HEK293 (cell line): ENCODE measurements around the gene CCDC40.

Experiments
- CTCF ChIA-PET: fragments of 350-600 bp; formaldehyde crosslinking; extraction: SDS; loops from one replicate; lab custom pipeline; 2021; ENCODE audit warnings: antibody characterized with exemption; lab: Yijun Ruan, JAX
- POLR2A ChIA-PET: fragments of 300-600 bp; formaldehyde crosslinking; extraction: SDS; loops from one replicate; lab custom pipeline; 2020; ENCODE audit warnings: antibody characterized with exemption, inconsistent platforms; lab: Yijun Ruan, JAX
- H3K27ac ChIP-seq: fragments of 200-500 bp; sonication (Bioruptor generic); 2 replicates; pipeline ENCODE4 v1.5.1; 2014; ENCODE audit warnings: low read depth, low read length, control low read depth, inconsistent platforms; ENCODE audit errors: extremely low read depth
- H3K36me3 ChIP-seq, 2 experiments: fragments of 200-500 bp in 1 of 2; sonication (Bioruptor generic) in 1 of 2; 1 replicate in 1 of 2; 2 replicates in 1 of 2; pipeline ENCODE4 v1.5.1; 2014 to 2017; ENCODE audit warnings: inconsistent platforms in 2 of 2, low read length in 2 of 2; ENCODE audit not compliant: control insufficient read depth in 2 of 2, insufficient read depth in 1 of 2
- H3K4me1 ChIP-seq: fragments of 200-500 bp; sonication (Bioruptor generic); 2 replicates; pipeline ENCODE4 v1.5.1; 2014; ENCODE audit warnings: mild to moderate bottlenecking, low read length, inconsistent platforms; ENCODE audit not compliant: control insufficient read depth, insufficient read depth
- H3K4me3 ChIP-seq: 2 replicates; pipeline ENCODE4 v1.5.1; 2011; ENCODE audit warnings: low read depth, mild to moderate bottlenecking, control low read depth, low read length, moderate library complexity
- H3K9me3 ChIP-seq: fragments of 200-500 bp; sonication (Bioruptor generic); 2 replicates; pipeline ENCODE4 v1.5.1; 2014; ENCODE audit warnings: low read depth, low read length, inconsistent platforms; ENCODE audit not compliant: control insufficient read depth, insufficient read depth
- EGR2 ChIP-seq: fragments of 450-650 bp; formaldehyde crosslinking; IDR thresholded peaks from 2 replicates; pipeline ENCODE4 v1.5.1; 2016; ENCODE audit warnings: low read depth, missing biosample characterization, missing genetic modification characterization
- GLIS1 ChIP-seq: fragments of 450-650 bp; formaldehyde crosslinking; IDR thresholded peaks from 2 replicates; pipeline ENCODE4 v1.5.1; 2016; ENCODE audit warnings: missing biosample characterization, missing genetic modification characterization
- SP3 ChIP-seq: fragments of 450-650 bp; formaldehyde crosslinking; IDR thresholded peaks from 2 replicates; pipeline ENCODE4 v1.5.1; 2016; ENCODE audit warnings: missing biosample characterization, missing genetic modification characterization
- ZBTB1 ChIP-seq: fragments of 450-650 bp; formaldehyde crosslinking; IDR thresholded peaks from 2 replicates; pipeline ENCODE4 v1.5.1; 2016; ENCODE audit warnings: missing biosample characterization, missing genetic modification characterization
- ZBTB20 ChIP-seq: fragments of 450-650 bp; formaldehyde crosslinking; IDR thresholded peaks from 2 replicates; pipeline ENCODE4 v1.5.1; 2016; ENCODE audit warnings: missing biosample characterization, missing genetic modification characterization
- ZBTB44 ChIP-seq: fragments of 450-650 bp; IDR thresholded peaks from 2 replicates; pipeline ENCODE4 v1.5.1; 2018; ENCODE audit warnings: missing biosample characterization, mild to moderate bottlenecking, missing genetic modification characterization
- ZBTB8A ChIP-seq: fragments of 450-650 bp; formaldehyde crosslinking; IDR thresholded peaks from 2 replicates; pipeline ENCODE4 v1.5.1; 2016; ENCODE audit warnings: missing biosample characterization, missing genetic modification characterization
- ZNF169 ChIP-seq: fragments of 450-650 bp; formaldehyde crosslinking; IDR thresholded peaks from 2 replicates; pipeline ENCODE4 v1.5.1; 2016; ENCODE audit warnings: missing biosample characterization, missing genetic modification characterization
- ZNF202 ChIP-seq: fragments of 450-650 bp; formaldehyde crosslinking; IDR thresholded peaks from 2 replicates; pipeline ENCODE4 v1.5.1; 2016; ENCODE audit warnings: missing biosample characterization, missing genetic modification characterization, borderline replicate concordance
- ZNF223 ChIP-seq: fragments of 450-650 bp; formaldehyde crosslinking; IDR thresholded peaks from 2 replicates; pipeline ENCODE4 v1.5.1; 2016; ENCODE audit warnings: missing biosample characterization, missing genetic modification characterization
- ZNF24 ChIP-seq: fragments of 450-650 bp; formaldehyde crosslinking; IDR thresholded peaks from 2 replicates; pipeline ENCODE4 v1.5.1; 2016; ENCODE audit warnings: missing biosample characterization, missing genetic modification characterization
- ZNF362 ChIP-seq: fragments of 450-650 bp; formaldehyde crosslinking; IDR thresholded peaks from 2 replicates; pipeline ENCODE4 v1.5.1; 2016; ENCODE audit warnings: missing biosample characterization, missing genetic modification characterization
- ZNF366 ChIP-seq: fragments of 450-650 bp; formaldehyde crosslinking; conservative IDR thresholded peaks from 2 replicates; pipeline ENCODE4 v1.5.1; 2016; ENCODE audit warnings: missing biosample characterization, missing genetic modification characterization
- ZNF391 ChIP-seq: fragments of 450-650 bp; formaldehyde crosslinking; IDR thresholded peaks from 2 replicates; pipeline ENCODE4 v1.5.1; 2016; ENCODE audit warnings: low read depth, missing biosample characterization, missing genetic modification characterization, borderline replicate concordance
- ZNF398 ChIP-seq: fragments of 450-650 bp; formaldehyde crosslinking; IDR thresholded peaks from 2 replicates; pipeline ENCODE4 v1.5.1; 2017; ENCODE audit warnings: missing biosample characterization, missing genetic modification characterization
- ZNF423 ChIP-seq: fragments of 450-650 bp; formaldehyde crosslinking; IDR thresholded peaks from 2 replicates; pipeline ENCODE4 v1.5.1; 2016; ENCODE audit warnings: missing biosample characterization, missing genetic modification characterization
- ZNF558 ChIP-seq: fragments of 450-650 bp; formaldehyde crosslinking; IDR thresholded peaks from 2 replicates; pipeline ENCODE4 v1.5.1; 2016; ENCODE audit warnings: missing biosample characterization, missing genetic modification characterization
- ZNF560 ChIP-seq: fragments of 450-650 bp; formaldehyde crosslinking; IDR thresholded peaks from 2 replicates; pipeline ENCODE4 v1.5.1; 2017; ENCODE audit warnings: missing biosample characterization, missing genetic modification characterization, borderline replicate concordance
- ZNF561 ChIP-seq: fragments of 450-650 bp; IDR thresholded peaks from 2 replicates; pipeline ENCODE4 v1.5.1; 2018; ENCODE audit warnings: missing biosample characterization, missing genetic modification characterization, borderline replicate concordance
- ZNF596 ChIP-seq: fragments of 450-650 bp; IDR thresholded peaks from 2 replicates; pipeline ENCODE4 v1.5.0; 2018; ENCODE audit warnings: missing biosample characterization, mild to moderate bottlenecking, missing genetic modification characterization, moderate library complexity
- ZNF623 ChIP-seq: fragments of 450-650 bp; formaldehyde crosslinking; IDR thresholded peaks from 2 replicates; pipeline ENCODE4 v1.5.1; 2016; ENCODE audit warnings: missing biosample characterization, missing genetic modification characterization
- ZNF704 ChIP-seq: fragments of 450-650 bp; formaldehyde crosslinking; IDR thresholded peaks from 2 replicates; pipeline ENCODE4 v1.5.1; 2016; ENCODE audit warnings: missing biosample characterization, missing genetic modification characterization
- TF ChIP-seq, protein P1 (sequence below): fragments of 450-650 bp; formaldehyde crosslinking; conservative IDR thresholded peaks from 2 replicates; pipeline ENCODE4 v1.5.1; 2016; ENCODE audit warnings: low read depth, missing biosample characterization, missing genetic modification characterization
- TF ChIP-seq, protein P2 (sequence below): fragments of 450-650 bp; formaldehyde crosslinking; IDR thresholded peaks from 2 replicates; pipeline ENCODE4 v1.5.1; 2016; ENCODE audit warnings: missing biosample characterization, missing genetic modification characterization

The CCDC40 gene

DNA sequence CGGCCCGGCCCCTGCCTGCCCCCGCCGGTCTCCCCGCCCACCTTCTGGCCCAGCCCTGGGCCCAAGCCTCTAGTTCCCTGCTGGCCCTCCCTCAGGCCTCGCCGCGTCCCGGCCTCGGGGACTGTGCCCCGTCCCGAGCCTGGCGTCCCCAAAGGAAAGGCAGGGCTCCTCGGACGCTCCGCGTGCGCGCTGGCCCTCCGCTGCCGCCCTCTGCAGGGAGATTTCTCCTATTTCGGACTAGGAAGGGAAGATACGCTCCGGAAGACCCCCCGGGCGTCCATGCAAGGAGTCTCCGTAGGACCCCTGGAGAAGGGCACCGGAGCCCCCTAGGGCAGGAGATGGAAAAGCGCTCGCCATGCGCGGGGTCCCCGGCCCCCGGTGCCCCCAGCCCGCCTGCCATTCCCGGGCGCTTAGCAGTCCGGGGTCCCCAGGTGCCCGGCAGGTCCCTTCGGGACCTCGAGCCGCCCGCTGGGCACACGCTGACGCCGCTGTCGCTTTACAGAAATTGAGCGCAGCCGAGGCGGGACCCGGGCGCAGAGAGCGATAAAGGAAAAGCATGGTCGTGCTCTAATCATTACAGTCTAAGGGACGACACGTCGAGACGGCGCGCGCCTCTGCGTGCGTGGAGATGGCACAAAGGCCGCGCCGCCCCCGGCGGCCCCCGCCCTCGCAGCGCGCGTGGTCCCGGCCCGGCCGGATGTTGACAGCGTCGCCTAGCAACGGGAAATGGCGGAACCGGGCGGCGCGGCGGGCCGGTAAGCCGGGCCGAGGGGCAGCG, at the start of gene CCDC40:
Gene CCDC40 (plus strand): TSS at position 706 of the 778 bp plus-strand sequence. CDS start 21 bp downstream, at position 727.
- peak within 1 kb of the TSS; percentile 70 for H3K4me3 ChIP-seq
- no peaks in the 10 kb centered on the region for H3K9me3 ChIP-seq
- H3K36me3 ChIP-seq: peaks cover 0 to 11% of the 10 kb centered on the region in 2 experiments; a peak in 2 of 3 replicates
- H3K4me1 ChIP-seq: no peaks in the 10 kb centered on the region
- ChIA-PET POLR2A (no interaction called here), CTCF (no interaction called here)
- H3K27ac ChIP-seq: peak within 1 kb of the TSS; percentile 72; the same call in 1 of the 2 replicates
- TF ChIP-seq ZNF366 (tag by site-specific recombination) (no peak), SP3 (peak; percentile 68), ZNF596 (tag by site-specific recombination) (no peak), ZNF223 (tag by site-specific recombination) (no peak; the same call in 1 of the 2 replicates), ZNF362 (tag by site-specific recombination) (no peak), EGR2 (tag by site-specific recombination) (no peak; the same call in 1 of the 2 replicates), ZNF623 (no peak), ZNF169 (tag by site-specific recombination) (no peak), GLIS1 (peak; percentile 64), ZNF561 (tag by site-specific recombination) (peak; percentile 76; the same call in 1 of the 2 replicates), ZBTB8A (tag by site-specific recombination) (peak; percentile 69), ZNF398 (tag by site-specific recombination) (no peak), ZNF202 (tag by site-specific recombination) (no peak), ZNF558 (tag by site-specific recombination) (no peak), ZNF24 (tag by site-specific recombination) (no peak), ZNF704 (tag by site-specific recombination) (no peak), ZNF391 (tag by site-specific recombination) (no peak), ZBTB1 (tag by site-specific recombination) (no peak), ZBTB44 (tag by site-specific recombination) (0 out of 2 replicates have a peak, but pooled peaks have one; percentile 14), ZNF560 (tag by site-specific recombination) (no peak), ZBTB20 (peak; percentile 66), ZNF423 (tag by site-specific recombination) (0 out of 2 replicates have a peak, but pooled peaks have one; percentile 48)
- TF ChIP-seq, protein P1, sequence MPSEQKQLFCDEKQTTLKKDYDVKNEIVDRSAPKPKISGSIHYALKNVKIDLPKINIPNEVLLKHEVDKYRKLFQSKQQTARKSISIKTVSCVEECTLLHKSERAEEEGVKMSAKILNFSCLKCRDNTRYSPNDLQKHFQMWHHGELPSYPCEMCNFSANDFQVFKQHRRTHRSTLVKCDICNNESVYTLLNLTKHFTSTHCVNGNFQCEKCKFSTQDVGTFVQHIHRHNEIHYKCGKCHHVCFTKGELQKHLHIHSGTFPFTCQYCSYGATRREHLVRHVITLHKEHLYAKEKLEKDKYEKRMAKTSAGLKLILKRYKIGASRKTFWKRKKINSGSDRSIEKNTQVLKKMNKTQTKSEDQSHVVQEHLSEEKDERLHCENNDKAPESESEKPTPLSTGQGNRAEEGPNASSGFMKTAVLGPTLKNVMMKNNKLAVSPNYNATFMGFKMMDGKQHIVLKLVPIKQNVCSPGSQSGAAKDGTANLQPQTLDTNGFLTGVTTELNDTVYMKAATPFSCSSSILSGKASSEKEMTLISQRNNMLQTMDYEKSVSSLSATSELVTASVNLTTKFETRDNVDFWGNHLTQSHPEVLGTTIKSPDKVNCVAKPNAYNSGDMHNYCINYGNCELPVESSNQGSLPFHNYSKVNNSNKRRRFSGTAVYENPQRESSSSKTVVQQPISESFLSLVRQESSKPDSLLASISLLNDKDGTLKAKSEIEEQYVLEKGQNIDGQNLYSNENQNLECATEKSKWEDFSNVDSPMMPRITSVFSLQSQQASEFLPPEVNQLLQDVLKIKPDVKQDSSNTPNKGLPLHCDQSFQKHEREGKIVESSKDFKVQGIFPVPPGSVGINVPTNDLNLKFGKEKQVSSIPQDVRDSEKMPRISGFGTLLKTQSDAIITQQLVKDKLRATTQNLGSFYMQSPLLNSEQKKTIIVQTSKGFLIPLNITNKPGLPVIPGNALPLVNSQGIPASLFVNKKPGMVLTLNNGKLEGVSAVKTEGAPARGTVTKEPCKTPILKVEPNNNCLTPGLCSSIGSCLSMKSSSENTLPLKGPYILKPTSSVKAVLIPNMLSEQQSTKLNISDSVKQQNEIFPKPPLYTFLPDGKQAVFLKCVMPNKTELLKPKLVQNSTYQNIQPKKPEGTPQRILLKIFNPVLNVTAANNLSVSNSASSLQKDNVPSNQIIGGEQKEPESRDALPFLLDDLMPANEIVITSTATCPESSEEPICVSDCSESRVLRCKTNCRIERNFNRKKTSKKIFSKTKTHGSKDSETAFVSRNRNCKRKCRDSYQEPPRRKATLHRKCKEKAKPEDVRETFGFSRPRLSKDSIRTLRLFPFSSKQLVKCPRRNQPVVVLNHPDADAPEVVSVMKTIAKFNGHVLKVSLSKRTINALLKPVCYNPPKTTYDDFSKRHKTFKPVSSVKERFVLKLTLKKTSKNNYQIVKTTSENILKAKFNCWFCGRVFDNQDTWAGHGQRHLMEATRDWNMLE: no peak
- TF ChIP-seq, protein P2, sequence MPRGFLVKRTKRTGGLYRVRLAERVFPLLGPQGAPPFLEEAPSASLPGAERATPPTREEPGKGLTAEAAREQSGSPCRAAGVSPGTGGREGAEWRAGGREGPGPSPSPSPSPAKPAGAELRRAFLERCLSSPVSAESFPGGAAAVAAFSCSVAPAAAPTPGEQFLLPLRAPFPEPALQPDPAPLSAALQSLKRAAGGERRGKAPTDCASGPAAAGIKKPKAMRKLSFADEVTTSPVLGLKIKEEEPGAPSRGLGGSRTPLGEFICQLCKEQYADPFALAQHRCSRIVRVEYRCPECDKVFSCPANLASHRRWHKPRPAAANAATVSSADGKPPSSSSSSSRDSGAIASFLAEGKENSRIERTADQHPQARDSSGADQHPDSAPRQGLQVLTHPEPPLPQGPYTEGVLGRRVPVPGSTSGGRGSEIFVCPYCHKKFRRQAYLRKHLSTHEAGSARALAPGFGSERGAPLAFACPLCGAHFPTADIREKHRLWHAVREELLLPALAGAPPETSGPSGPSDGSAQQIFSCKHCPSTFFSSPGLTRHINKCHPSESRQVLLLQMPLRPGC (tag by site-specific recombination): no peak
